Common myeloid progenitor, CD34-positive (primary cell): ENCODE data around the gene CRACDL.

Experiments
- CTCF ChIA-PET: fragments of 350-600 bp; sonication (Branson Sonifier 250); formaldehyde crosslinking; loops from one replicate; lab custom pipeline; 2021; ENCODE audit warnings: antibody characterized with exemption; lab: Charles Lee
- POLR2A ChIA-PET: fragments of 350-600 bp; sonication (Branson Sonifier 250); formaldehyde crosslinking; loops from one replicate; lab custom pipeline; 2021; ENCODE audit warnings: antibody characterized with exemption; lab: Charles Lee
- DNase-seq, 3 donors: peaks; one replicate each; pipeline versions ENCODE4 v3.0.0 to v3.0.0-alpha.2; 2013
- H3K27ac ChIP-seq, 2 experiments: 1 replicate in 1 of 2; 2 replicates in 1 of 2; pipeline ENCODE4 v1.7.0; 2013; ENCODE audit warnings: inconsistent platforms in 2 of 2, low read length in 2 of 2, mild to moderate bottlenecking in 2 of 2, low read depth in 1 of 2, moderate library complexity in 1 of 2; ENCODE audit not compliant: severe bottlenecking in 2 of 2, insufficient read depth in 1 of 2, poor library complexity in 1 of 2
- H3K27me3 ChIP-seq, 5 experiments: replicated peaks in 2 of 5; 1 replicate in 3 of 5; 2 replicates in 2 of 5; pipeline versions ENCODE4 v1.6.1 to v1.7.0; 2013; ENCODE audit warnings: low read length in 4 of 5, mild to moderate bottlenecking in 2 of 5, moderate library complexity in 2 of 5, inconsistent platforms in 1 of 5; ENCODE audit not compliant: insufficient read depth in 5 of 5, control insufficient read depth in 4 of 5
- H3K36me3 ChIP-seq, 4 experiments: 1 replicate in 2 of 4; 2 replicates in 2 of 4; pipeline versions ENCODE4 v1.6.1 to v1.7.0; 2013; ENCODE audit warnings: low read length in 3 of 4, control low read depth in 1 of 4, mild to moderate bottlenecking in 1 of 4; ENCODE audit not compliant: control insufficient read depth in 4 of 4, insufficient read depth in 4 of 4
- H3K4me1 ChIP-seq, 4 experiments: 1 replicate in 3 of 4; 2 replicates in 1 of 4; pipeline versions ENCODE4 v1.6.1 to v1.7.1; 2013; ENCODE audit warnings: low read length in 3 of 4, mild to moderate bottlenecking in 3 of 4, control low read depth in 1 of 4, inconsistent platforms in 1 of 4, moderate library complexity in 1 of 4; ENCODE audit not compliant: control insufficient read depth in 4 of 4, insufficient read depth in 4 of 4; ENCODE audit errors: control extremely low read depth in 1 of 4
- H3K4me3 ChIP-seq, 7 experiments: 1 replicate in 4 of 7; 2 replicates in 3 of 7; pipeline versions ENCODE4 v1.5.1 to v1.7.0; 2013; ENCODE audit warnings: mild to moderate bottlenecking in 7 of 7, low read length in 6 of 7, moderate library complexity in 6 of 7, inconsistent platforms in 2 of 7, low read depth in 2 of 7, control low read depth in 1 of 7; ENCODE audit not compliant: insufficient read depth in 4 of 7, control insufficient read depth in 1 of 7; ENCODE audit errors: extremely low read depth in 1 of 7
- H3K9me3 ChIP-seq, 5 experiments: 1 replicate in 4 of 5; 2 replicates in 1 of 5; pipeline versions ENCODE4 v1.6.1 to v1.7.1; 2013; ENCODE audit warnings: low read length in 4 of 5, mild to moderate bottlenecking in 2 of 5, inconsistent platforms in 1 of 5, low read depth in 1 of 5, moderate library complexity in 1 of 5; ENCODE audit not compliant: control insufficient read depth in 4 of 5, insufficient read depth in 2 of 5; ENCODE audit errors: control extremely low read depth in 1 of 5
- WGBS: methylation state at CpG from one replicate; pipeline ENCODE4 v1.1.5; 2013; ENCODE audit not compliant: insufficient coverage; 5-methylcytosine and 5-hydroxymethylcytosine counted together

Gene CRACDL

DNA sequence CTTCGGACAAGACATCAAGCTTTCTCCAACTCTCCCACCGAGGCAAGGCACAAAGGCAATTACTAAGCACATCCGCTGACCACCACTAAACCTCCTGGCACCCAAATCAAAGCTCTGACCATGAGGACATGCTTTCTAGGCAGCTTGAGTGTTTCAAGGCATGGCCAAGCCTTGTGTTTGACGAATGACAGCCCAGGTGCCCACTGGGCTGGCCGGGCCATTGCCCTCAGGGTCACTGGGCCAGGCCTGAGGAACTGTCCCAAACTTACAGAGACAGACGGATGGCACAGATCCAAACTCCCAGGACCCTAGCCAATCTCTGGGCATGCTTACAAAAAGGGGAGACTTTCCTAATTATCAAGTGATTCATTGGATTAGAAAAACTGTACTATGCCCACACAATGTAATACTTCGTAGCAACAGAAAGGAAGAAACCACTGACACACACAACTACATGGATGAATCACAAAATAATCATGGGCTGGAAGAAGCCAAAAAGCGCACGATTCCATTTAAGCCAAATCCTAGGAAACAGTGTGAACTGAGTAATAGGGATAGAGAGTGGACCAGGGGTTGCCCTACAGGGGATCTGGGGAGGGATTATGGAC, 20.2 kb downstream of the CRACDL start:
- CTCF ChIA-PET: no interaction called here
- no peak overlapping the region for H3K4me3 ChIP-seq
- H3K9me3 ChIP-seq: no peaks in the 10 kb centered on the region
- DNase-seq: no peak
- H3K27me3 ChIP-seq: peaks cover 0 to 2% (median 0%) of the 10 kb centered on the region in 5 experiments
- WGBS: 94% methylated on average over 8 of the region's 9 CpGs
- H3K4me1 ChIP-seq: peaks cover 0 to 6% (median 0%) of the 10 kb centered on the region in 4 experiments
- POLR2A ChIA-PET: no interaction called here
- H3K27ac ChIP-seq: no peak overlapping the region
- H3K36me3 ChIP-seq: no peaks in the 10 kb centered on the region

- Histone ChIP-seq H3K27me3 (peaks cover 0 to 2% (median 0%) of the 10 kb centered on the region in 5 experiments), H3K36me3 (no peaks in the 10 kb centered on the region), H3K9me3 (no peaks in the 10 kb centered on the region), H3K4me3 (no peak overlapping the region), H3K27ac (no peak overlapping the region), H3K4me1 (peaks cover 1 to 7% (median 2%) of the 10 kb centered on the region in 4 experiments)
- WGBS: 86% methylated on average over 9 of the region's 10 CpGs
- DNase-seq: no peak
- CTCF ChIA-PET: no interaction called here
- POLR2A ChIA-PET: no interaction called here
Measured at GRCh38 chr2:98914713-98915580, 21.1 kb downstream of the CRACDL start.

GRCh38 chr2:98913916-98914712, 21.9 kb downstream of the CRACDL start:
- 95% methylated on average over 12 of the region's 12 CpGs for WGBS
- DNase-seq: no peak
- POLR2A ChIA-PET: no interaction called here
- Histone ChIP-seq H3K9me3 (no peaks in the 10 kb centered on the region), H3K4me1 (peaks cover 4 to 16% (median 10%) of the 10 kb centered on the region in 4 experiments), H3K27ac (no peak overlapping the region), H3K4me3 (no peak overlapping the region), H3K36me3 (no peaks in the 10 kb centered on the region), H3K27me3 (peaks cover 0 to 2% (median 0%) of the 10 kb centered on the region in 5 experiments)
- CTCF ChIA-PET: no interaction called here

DNA sequence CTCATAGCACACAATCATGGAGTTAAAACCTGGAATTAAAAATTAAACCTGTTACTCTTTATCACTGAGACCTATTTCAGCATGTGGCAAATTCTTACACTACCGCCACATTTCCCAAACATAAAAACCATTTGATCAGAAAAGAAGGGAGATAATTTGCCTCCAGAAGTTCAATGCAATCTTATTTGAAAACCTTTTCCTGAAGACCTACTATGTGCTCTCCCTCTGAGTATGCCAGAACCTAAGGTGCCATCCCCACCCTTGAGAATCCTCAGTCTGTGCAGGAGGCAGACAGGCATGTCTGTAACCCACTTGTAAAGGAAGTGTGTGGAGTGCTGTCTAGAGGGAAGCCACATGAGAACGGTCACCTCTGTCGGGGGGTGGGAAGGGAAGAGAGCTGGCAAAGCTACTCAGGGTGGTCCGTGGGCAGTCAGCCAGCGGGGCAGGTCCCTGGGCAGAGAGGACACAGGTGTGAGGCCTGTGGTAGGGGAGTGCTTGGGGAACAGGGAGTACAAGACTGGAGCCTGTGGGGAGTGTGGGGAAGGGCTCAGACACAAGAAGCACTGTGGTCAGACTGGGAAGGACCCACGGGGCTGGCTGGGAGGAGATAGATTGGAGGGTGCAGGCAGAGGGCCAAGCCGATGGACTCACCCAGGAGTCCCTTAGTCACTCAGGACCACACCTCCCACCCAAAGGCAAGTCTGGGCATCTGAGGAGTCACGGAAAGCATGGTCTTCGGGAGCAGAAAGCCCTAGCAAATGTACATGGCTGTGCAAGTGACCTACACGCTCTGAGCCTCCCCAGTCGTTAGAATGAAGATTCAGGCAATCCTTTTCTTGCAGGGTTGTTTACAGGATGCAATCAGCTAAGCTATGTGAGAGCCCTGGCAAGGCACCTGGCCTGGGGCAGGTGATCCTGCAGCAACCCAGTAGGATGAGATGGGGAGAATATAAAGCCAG, 22.8 kb downstream of the CRACDL start:
- POLR2A ChIA-PET: no interaction called here
- 79% methylated on average over 10 of the region's 11 CpGs for WGBS
- Histone ChIP-seq H3K4me3 (no peak overlapping the region), H3K36me3 (no peaks in the 10 kb centered on the region), H3K27me3 (peaks cover 0 to 2% (median 0%) of the 10 kb centered on the region in 5 experiments), H3K27ac (no peak overlapping the region), H3K4me1 (peaks cover 8 to 24% (median 18%) of the 10 kb centered on the region in 4 experiments), H3K9me3 (no peaks in the 10 kb centered on the region)
- DNase-seq: no peak
- CTCF ChIA-PET: no interaction called here

- POLR2A ChIA-PET: no interaction called here
- 91% methylated on average over 17 of the region's 18 CpGs for WGBS
Measured at GRCh38 chr2:98912221-98912851, 23.7 kb downstream of the CRACDL start.

More at GRCh38 chr2:98912221-98912851, 23.7 kb downstream of the CRACDL start:
- no peaks in the 10 kb centered on the region for H3K36me3 ChIP-seq
- peaks cover 8 to 27% (median 19%) of the 10 kb centered on the region in 4 experiments for H3K4me1 ChIP-seq
- no peaks in the 10 kb centered on the region for H3K9me3 ChIP-seq
- no peak overlapping the region for H3K27ac ChIP-seq
- no peak overlapping the region for H3K4me3 ChIP-seq
- CTCF ChIA-PET: no interaction called here
- no peak for DNase-seq
- H3K27me3 ChIP-seq: peaks cover 0 to 2% (median 0%) of the 10 kb centered on the region in 5 experiments
